ENCODE data around the gene PLXNC1.

DNA sequence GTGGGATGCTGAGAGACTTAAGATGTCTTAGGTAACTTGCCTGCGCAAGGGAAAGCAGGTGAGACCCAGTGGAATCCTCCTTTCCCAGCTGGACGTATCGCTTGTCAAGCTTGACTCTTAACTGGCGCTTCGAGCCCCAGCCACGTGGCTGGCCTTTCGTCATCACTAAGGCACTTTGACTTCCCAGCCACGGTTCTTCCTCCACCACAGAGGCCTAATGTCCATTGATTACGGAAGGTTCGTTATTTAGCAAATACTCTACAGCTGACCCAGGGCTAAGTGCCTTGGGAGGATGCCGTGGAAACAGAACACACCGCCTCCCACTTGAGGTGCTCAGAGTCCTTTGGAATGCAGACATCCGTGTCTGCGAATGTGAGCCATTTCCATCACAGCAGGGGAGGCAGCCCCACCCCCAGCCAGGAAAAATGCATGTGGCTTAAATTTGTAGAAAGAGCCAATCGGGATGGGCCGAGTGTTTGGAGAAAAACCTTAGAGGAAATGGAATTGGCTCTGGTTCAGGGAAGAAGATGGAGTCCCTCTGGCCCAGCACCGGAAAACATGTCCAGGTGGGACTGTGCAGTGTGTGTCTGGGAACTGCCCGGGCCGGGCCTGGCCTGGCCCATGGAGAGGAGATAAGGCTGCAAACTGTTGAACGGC lies 115.7 kb downstream of the PLXNC1 start:
- TF ChIP-seq, protein P1, sequence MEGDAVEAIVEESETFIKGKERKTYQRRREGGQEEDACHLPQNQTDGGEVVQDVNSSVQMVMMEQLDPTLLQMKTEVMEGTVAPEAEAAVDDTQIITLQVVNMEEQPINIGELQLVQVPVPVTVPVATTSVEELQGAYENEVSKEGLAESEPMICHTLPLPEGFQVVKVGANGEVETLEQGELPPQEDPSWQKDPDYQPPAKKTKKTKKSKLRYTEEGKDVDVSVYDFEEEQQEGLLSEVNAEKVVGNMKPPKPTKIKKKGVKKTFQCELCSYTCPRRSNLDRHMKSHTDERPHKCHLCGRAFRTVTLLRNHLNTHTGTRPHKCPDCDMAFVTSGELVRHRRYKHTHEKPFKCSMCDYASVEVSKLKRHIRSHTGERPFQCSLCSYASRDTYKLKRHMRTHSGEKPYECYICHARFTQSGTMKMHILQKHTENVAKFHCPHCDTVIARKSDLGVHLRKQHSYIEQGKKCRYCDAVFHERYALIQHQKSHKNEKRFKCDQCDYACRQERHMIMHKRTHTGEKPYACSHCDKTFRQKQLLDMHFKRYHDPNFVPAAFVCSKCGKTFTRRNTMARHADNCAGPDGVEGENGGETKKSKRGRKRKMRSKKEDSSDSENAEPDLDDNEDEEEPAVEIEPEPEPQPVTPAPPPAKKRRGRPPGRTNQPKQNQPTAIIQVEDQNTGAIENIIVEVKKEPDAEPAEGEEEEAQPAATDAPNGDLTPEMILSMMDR (IDR thresholded peaks at IDR 0.05), result no peak
- no peak for TF ChIP-seq POLR2A (IDR thresholded peaks at IDR 0.05)
